ENCODE measurements around the gene SHROOM1.

Gene SHROOM1

DNA sequence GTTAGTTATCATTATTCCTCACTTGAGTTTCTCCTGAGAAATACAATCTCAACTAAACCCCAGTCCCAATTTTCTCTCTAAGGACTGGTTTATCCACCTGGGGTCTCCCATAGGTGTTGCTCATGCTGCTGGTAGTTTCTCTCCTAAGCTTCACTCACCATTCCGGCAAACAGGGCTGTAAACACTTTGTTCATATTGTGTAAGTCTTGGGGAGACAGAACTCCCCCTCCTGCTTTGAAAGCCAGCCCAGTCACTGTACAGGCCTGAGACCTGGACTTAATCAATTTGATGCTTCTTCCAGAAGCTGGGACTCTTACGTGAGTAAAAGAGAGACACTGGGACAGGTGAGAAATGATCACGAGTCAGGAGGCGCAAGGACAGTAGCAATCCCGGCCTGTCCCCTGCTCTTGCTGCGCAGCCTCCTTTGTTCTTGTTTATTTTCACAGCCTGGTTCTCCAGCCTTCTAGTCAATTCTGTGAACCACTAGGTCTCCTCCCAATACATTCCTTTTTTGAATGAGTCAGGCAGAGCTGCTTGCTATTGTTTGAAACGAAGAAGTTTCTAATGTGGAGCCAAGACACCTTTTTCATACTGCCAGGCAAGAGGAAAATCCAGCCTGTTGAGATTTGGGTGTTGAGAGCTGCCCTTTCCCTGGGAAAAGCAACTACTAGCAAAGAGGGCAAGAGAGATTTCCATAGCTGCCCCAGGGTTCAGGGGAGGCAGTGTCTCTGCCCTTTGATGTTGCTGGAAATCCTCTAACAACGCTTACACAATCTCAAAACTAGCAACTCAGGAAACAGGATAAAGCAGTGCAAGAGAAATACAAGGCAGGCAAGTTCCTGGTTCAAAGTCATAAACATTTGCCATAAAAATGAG lies 9.2 kb upstream of the SHROOM1 start:
- H3K27me3 ChIP-seq (ENCODE audit: insufficient read depth, insufficient read length) = no peaks in the 10 kb centered on the region
- no peak for TF ChIP-seq ZNF274 (IDR thresholded peaks at IDR 0.05; ENCODE audit: low read depth, low read length)
- TF ChIP-seq YY1 (IDR thresholded peaks at IDR 0.05; ENCODE audit: insufficient read depth, insufficient read length) = no peak
- no peak for TF ChIP-seq SUZ12 (IDR thresholded peaks at IDR 0.05; ENCODE audit: extremely low read depth, insufficient read depth, insufficient read length)
- H3K4me3 ChIP-seq (ENCODE audit: insufficient read length, low read depth) = no peak overlapping the region
- no peak for DNase-seq (ENCODE audit: low read depth, low spot score)
- no peaks in the 10 kb centered on the region for H3K36me3 ChIP-seq (ENCODE audit: insufficient read depth, insufficient read length, low read length)
- no peaks in the 10 kb centered on the region for H3K4me1 ChIP-seq (ENCODE audit: insufficient read depth, insufficient read length)
- H3K9ac ChIP-seq (ENCODE audit: insufficient read length, low read depth) = no peak overlapping the region
- no peaks in the 10 kb centered on the region for H3K9me3 ChIP-seq (ENCODE audit: insufficient read depth, low read length)

DNA sequence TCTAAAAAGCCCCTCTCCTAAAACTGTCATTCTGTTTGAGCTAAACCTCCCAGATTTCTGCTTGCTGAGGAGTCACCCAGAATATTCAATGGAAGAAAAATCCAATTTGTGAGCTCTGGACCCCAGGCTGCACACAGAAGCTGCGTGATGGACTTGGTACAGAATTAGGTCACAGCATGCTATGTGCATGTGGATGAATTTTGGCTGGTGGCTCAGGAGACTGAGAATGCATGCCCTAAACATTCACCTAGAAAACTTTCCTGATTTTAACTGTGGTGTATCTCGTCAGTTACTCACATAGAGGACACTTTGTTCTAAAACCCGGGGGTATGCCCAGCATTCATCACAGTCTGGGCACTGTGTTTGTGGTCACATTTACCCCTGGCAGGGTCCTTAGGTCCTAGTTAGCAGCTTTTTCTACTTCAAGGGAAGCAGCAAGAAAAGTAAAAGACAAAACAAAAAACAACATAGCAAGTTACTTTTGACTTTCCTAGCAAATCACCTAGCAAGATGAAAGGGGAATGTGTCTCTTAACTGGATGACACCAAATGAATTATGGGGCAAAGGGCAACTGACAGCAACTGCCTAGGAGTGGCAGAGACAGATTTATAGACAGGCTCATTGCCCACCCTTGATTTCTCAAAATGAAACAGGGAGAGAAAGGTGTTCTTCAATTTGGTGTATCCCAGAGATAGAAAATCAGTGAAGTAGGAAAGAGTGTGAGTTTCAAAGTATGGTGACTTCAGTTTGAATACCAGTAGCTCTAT lies 8.3 kb upstream of the SHROOM1 start:
- no peak for TF ChIP-seq SUZ12 (IDR thresholded peaks at IDR 0.05; ENCODE audit: extremely low read depth, insufficient read depth, insufficient read length)
- no peak for TF ChIP-seq ZNF274 (IDR thresholded peaks at IDR 0.05; ENCODE audit: low read depth, low read length)
- TF ChIP-seq YY1 (IDR thresholded peaks at IDR 0.05; ENCODE audit: insufficient read depth, insufficient read length) = no peak
- Histone ChIP-seq H3K27me3 (ENCODE audit: insufficient read depth, insufficient read length) (no peaks in the 10 kb centered on the region), H3K9ac (ENCODE audit: insufficient read length, low read depth) (no peak overlapping the region), H3K9me3 (ENCODE audit: insufficient read depth, low read length) (no peaks in the 10 kb centered on the region), H3K36me3 (ENCODE audit: insufficient read depth, insufficient read length, low read length) (no peaks in the 10 kb centered on the region), H3K4me1 (ENCODE audit: insufficient read depth, insufficient read length) (no peaks in the 10 kb centered on the region), H3K4me3 (ENCODE audit: insufficient read length, low read depth) (no peak overlapping the region)
- no peak for DNase-seq (ENCODE audit: low read depth, low spot score)

GRCh38 chr5:132837868-132838267 lies 7.4 kb upstream of the SHROOM1 start:
- Histone ChIP-seq H3K9ac (ENCODE audit: insufficient read length, low read depth) (no peak overlapping the region), H3K4me1 (ENCODE audit: insufficient read depth, insufficient read length) (no peaks in the 10 kb centered on the region), H3K27me3 (ENCODE audit: insufficient read depth, insufficient read length) (no peaks in the 10 kb centered on the region), H3K36me3 (ENCODE audit: insufficient read depth, insufficient read length, low read length) (no peaks in the 10 kb centered on the region), H3K4me3 (ENCODE audit: insufficient read length, low read depth) (no peak overlapping the region), H3K9me3 (ENCODE audit: insufficient read depth, low read length) (no peaks in the 10 kb centered on the region)
- TF ChIP-seq SUZ12 (IDR thresholded peaks at IDR 0.05; ENCODE audit: extremely low read depth, insufficient read depth, insufficient read length) (no peak), YY1 (IDR thresholded peaks at IDR 0.05; ENCODE audit: insufficient read depth, insufficient read length) (no peak), ZNF274 (IDR thresholded peaks at IDR 0.05; ENCODE audit: low read depth, low read length) (no peak)
- no peak for DNase-seq (ENCODE audit: low read depth, low spot score)

- H3K4me1 ChIP-seq (ENCODE audit: insufficient read depth, insufficient read length) = no peaks in the 10 kb centered on the region
- DNase-seq (ENCODE audit: low read depth, low spot score) = no peak
- H3K9ac ChIP-seq (ENCODE audit: insufficient read length, low read depth) = no peak overlapping the region
- H3K9me3 ChIP-seq (ENCODE audit: insufficient read depth, low read length) = no peaks in the 10 kb centered on the region
- H3K36me3 ChIP-seq (ENCODE audit: insufficient read depth, insufficient read length, low read length) = no peaks in the 10 kb centered on the region
- no peaks in the 10 kb centered on the region for H3K27me3 ChIP-seq (ENCODE audit: insufficient read depth, insufficient read length)
- TF ChIP-seq SUZ12 (IDR thresholded peaks at IDR 0.05; ENCODE audit: extremely low read depth, insufficient read depth, insufficient read length) = no peak
- TF ChIP-seq ZNF274 (IDR thresholded peaks at IDR 0.05; ENCODE audit: low read depth, low read length) = no peak
- no peak for TF ChIP-seq YY1 (IDR thresholded peaks at IDR 0.05; ENCODE audit: insufficient read depth, insufficient read length)
- no peak overlapping the region for H3K4me3 ChIP-seq (ENCODE audit: insufficient read length, low read depth)
These were observed 6.4 kb upstream of the SHROOM1 start for GRCh38 chr5:132836852-132837251.

DNA sequence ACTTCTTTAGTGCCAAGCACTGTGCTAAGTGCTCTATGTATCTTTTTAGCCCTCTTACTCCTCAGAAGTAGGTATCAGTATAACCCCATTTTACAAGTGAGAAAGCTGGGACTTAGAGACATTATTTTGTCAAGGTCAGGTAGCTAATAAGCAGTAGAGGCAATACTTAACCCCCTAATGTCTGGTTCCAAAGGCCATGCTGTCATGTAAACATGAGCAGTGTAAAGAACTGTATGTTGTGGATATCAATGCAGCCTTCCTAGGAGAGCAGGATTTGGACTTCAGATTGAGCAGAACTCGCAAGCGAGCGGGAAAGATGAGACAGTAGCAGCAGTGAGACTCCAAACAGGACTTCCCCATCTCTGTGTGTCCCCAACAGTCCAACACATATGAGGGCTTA lies 3.6 kb upstream of the SHROOM1 start:
- Histone ChIP-seq H3K9me3 (ENCODE audit: insufficient read depth, low read length) (no peaks in the 10 kb centered on the region), H3K36me3 (ENCODE audit: insufficient read depth, insufficient read length, low read length) (no peaks in the 10 kb centered on the region), H3K4me1 (ENCODE audit: insufficient read depth, insufficient read length) (peaks cover 2% of the 10 kb centered on the region), H3K27me3 (ENCODE audit: insufficient read depth, insufficient read length) (peaks cover 15% of the 10 kb centered on the region), H3K4me3 (ENCODE audit: insufficient read length, low read depth) (no peak overlapping the region), H3K9ac (ENCODE audit: insufficient read length, low read depth) (no peak overlapping the region)
- TF ChIP-seq YY1 (IDR thresholded peaks at IDR 0.05; ENCODE audit: insufficient read depth, insufficient read length) = no peak
- TF ChIP-seq SUZ12 (IDR thresholded peaks at IDR 0.05; ENCODE audit: extremely low read depth, insufficient read depth, insufficient read length) = no peak
- no peak for DNase-seq (ENCODE audit: low read depth, low spot score)

DNA sequence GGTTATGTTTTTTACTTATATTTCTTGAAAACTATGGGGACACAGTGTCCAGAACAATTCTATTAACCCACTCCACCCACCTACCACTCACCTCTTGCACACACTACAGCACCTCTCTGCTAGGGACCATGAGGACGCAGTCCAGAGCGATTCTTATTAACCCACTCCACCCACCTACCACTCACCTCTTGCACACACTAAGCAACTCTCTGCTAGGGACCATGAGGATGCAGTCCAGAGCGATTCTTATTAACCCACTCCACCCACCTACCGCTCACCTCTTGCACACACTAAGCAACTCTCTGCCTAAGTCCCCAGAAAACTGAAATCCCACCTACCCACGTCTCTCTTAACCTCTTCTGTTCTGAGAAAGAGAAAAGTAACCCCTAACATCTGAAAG lies 2.2 kb upstream of the SHROOM1 start:
- no peak for DNase-seq (ENCODE audit: low read depth, low spot score)
- Histone ChIP-seq H3K27me3 (ENCODE audit: insufficient read depth, insufficient read length) (peaks cover 29% of the 10 kb centered on the region), H3K4me3 (ENCODE audit: insufficient read length, low read depth) (no peak overlapping the region), H3K9me3 (ENCODE audit: insufficient read depth, low read length) (no peaks in the 10 kb centered on the region), H3K4me1 (ENCODE audit: insufficient read depth, insufficient read length) (peaks cover 2% of the 10 kb centered on the region), H3K9ac (ENCODE audit: insufficient read length, low read depth) (no peak overlapping the region), H3K36me3 (ENCODE audit: insufficient read depth, insufficient read length, low read length) (no peaks in the 10 kb centered on the region)
- TF ChIP-seq SUZ12 (IDR thresholded peaks at IDR 0.05; ENCODE audit: extremely low read depth, insufficient read depth, insufficient read length) = no peak
- no peak for TF ChIP-seq YY1 (IDR thresholded peaks at IDR 0.05; ENCODE audit: insufficient read depth, insufficient read length)
- TF ChIP-seq ZNF274 (IDR thresholded peaks at IDR 0.05; ENCODE audit: low read depth, low read length) = no peak
